ENCODE measurements around the gene CEP170.

Gene CEP170

DNA sequence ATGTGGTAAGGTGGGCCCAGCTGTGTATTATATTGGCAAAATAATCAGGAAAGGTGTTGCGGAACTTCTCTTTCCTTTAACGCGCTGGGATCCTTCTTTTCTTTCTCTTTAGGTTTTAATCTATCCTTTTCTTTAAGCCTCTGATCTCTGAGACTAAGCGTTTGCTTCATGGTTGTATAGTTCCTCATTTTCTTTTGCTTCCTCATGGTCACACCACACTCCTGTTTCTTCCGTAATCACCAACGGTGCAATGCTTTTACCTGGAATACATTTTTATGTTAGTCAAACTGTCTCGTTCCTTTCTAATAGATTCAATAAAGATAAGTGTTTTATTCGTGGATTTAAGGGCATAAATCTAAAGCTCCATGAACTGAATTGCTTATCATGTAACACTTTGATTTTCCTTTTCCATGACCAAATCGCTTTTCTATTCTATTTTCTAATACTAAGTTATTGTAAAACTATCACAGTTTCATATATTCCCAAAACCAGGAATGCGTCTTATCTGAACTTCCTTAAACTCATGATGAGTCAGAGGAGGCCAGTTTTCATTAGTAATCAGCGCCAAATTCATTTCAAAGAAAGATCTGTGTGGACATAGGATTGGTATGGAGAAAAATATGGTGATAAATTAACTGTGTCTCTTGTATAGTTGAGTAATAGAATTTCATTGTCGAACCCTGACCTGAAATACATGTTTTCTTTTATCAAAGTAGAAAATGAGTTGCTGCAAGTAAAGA lies 13.0 kb upstream of the CEP170 start:
- no peak for DNase-seq (ENCODE audit: low read depth)

DNA sequence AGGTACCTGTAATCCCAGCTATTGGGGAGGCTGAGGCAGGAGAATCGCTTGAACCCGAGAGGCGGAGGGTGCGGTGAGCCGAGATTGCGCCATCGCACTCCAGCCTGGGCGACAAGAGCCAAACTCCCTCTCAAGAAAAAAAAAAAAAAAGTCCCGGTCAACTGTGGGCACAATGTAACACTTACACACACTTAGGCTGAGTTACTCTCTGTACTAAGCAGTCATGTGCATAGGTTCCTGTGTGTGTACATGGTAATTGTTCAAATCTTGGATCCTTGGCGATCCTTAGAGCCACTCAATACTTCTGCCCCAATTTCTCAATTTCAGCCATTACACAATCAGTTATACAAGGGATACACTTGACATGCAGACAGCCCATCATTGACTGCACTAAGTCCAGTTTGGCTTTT lies 12.4 kb upstream of the CEP170 start:
- no peak for DNase-seq (ENCODE audit: low read depth)

DNA sequence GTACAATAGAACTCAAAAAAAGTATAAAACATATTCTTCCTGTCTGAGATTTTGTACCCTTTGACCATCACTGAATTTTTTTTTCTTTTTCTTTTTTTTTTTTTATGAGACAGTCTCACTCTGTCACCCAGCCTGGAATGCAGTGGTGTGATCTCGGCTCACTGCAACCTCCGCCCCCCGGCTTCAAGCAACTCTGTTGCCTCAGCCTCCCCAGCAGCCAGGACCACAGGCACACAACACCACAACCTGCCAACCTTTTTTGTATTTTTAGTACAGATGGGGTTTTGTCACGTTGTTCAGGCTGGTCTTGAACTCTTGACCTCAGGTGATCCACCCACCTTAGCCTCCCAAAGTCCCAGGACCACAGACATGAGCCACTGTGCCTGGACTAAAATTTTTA lies 11.2 kb upstream of the CEP170 start:
- no peak for DNase-seq (ENCODE audit: low read depth)

DNA sequence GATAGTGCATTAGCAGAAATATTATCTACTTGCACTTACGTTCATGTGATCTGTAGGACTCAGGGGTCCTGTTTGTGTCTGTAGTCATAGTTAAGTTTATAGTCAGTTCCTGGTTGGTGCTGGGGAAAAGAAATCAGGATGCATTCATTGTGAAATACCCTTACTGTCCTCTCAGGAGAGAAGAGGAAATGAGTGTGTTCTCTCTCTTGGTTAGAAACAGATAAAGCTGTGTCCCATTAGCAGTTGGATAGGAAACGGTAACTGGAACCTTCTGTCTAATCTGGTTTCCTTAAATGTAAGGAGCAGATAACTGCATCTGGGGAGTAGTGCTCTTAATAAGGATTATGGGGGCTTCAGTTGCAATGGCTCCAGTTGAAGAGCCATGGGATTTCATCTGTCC lies 9.6 kb upstream of the CEP170 start:
- DNase-seq (ENCODE audit: low read depth): no peak

DNA sequence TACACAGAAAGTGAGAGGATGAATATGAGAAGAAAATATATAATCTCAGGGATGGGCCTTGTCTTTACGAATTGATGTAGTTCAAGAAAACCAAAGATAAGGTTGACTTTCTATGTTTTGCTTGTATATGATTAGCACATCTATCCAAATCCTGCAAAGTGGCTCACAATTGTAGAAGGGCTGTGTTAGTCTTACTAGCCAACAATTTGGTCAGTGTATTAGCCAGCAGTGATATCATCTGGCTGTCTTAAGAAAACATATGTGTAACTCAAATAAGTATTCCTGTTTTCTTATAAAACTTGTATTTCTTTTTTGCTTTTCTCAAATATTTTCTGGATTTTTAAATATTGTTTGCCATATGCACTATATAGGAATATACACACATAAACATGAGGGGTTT lies 6.3 kb upstream of the CEP170 start:
- DNase-seq (ENCODE audit: low read depth): no peak

DNA sequence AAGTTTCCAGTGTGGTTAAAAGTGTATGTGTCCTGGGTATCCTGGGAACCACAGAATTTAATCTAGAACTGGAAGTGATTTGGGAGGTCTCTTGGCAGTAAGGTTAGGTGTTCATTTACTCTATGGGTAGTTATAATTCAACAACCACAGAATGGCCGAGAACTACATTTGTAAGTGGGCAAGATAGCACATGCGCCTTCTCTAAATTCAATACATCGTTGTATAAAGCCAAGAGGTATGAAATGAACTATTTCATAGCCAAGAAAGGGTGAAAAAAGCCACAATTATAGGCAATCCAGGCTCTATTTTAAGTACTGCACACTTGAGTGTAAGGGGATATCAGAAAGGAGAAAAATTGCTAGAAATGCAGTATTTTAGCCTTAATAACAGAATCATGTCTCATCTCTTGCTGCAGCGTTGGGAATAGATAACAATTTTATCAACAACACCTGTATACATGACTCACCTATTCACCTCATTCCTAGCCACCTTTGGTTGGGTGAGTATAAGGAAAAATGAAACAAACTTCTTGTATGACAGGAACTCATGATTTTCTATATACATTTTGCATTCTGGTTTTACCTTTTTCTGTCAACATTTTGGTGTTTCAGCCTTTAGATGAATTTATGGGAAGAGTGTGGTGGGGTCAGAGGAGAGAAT lies 5.3 kb upstream of the CEP170 start:
- no peak for DNase-seq (ENCODE audit: low read depth)

DNA sequence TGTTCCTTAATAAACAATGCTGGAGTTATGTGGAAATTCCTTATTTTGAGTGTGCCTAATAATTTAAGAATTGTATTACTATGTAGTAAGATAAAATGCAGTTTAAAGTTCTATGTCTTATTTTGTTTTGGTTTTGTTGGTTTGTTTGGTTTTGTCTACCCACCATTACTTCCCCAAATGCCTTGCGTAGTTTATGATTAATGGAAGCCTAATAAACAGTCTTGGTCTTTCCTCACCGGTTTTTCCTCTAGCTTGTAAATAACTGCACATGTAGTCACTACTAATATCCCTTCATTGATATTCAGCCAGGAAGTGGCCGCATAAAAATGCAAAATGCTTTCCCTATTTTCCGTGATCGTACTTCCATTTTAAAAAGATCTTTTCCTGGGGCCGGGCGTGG lies 3.6 kb upstream of the CEP170 start:
- no peak for DNase-seq (ENCODE audit: low read depth)

DNA sequence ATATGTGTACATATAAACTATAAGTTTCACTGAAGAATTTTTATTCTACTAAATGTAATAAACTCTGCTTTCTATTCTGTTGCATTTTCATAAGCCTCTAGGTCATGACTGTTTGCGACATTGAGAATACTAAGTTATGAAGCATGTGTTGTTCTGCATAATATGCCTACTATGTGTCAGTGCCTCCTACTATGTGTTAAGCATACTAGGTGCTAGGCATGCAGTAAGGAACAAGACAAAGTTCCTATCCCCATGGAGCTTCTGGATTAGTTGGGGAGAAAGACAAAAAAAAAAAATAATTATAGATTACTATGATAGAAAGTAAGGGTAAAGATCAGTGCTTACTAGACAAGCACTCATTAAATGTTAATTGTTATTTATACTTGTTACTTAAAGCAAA lies 2.1 kb upstream of the CEP170 start:
- no peak for DNase-seq (ENCODE audit: low read depth)

DNA sequence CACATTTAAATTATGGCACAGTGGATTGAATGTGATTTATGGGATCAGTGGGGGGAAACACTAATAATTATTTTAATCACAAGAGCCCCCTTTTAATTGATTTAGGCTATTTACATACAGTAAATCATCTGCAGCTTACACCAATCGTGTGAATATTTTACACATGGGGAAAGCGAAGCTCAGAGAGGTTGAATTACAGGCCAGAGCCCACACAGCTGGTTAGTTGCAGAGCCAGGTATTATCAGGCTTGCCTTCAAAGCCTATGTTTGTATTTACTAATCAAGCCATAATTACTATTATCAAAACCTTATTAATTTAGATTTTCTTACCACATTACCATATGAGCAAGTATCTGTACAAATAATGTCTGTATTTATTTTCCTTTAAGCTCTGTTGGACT lies 1.5 kb upstream of the CEP170 start:
- DNase-seq (ENCODE audit: low read depth): no peak

DNA sequence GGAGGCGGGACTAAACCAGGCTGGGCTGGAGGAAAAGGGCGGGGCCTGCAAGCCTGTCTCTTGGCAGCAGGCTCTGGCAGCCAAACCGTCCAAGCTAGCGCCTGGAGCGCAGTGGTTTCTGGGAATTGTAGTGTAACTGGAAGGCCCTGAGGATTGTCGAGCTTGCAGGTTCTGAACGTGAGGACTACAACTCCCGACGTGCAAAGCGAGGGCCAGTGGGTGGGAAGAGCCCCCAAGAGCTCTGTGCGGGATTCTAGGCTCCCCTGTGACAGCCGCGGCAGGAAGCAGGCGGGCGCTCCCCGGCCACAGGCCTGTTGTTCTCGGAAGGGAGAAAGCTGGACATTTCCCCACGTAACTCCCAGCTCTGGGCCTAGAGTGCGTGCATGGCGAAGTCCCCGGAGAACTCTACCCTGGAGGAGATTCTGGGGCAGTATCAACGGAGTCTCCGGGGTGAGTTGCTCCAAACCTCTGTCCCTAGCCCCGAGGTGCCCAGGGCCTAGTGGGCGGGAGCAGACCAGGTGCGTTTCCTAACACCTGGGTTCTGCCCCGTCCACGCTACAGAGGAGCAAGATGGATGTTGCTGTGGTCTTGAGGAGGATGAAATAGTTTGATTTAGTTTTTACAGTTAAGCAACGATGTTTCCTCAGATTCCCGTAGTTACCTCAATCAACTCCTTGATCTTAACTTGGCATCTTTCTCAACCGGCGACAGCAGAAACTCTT lies 871 bp upstream of the CEP170 start, which contains the start of gene SDCCAG8:
SDCCAG8 (plus strand) TSS at position 251 of the 722 bp plus-strand sequence; CDS start at position 384, 133 bp downstream.
- peak; percentile 100 for DNase-seq (ENCODE audit: low read depth)

DNA sequence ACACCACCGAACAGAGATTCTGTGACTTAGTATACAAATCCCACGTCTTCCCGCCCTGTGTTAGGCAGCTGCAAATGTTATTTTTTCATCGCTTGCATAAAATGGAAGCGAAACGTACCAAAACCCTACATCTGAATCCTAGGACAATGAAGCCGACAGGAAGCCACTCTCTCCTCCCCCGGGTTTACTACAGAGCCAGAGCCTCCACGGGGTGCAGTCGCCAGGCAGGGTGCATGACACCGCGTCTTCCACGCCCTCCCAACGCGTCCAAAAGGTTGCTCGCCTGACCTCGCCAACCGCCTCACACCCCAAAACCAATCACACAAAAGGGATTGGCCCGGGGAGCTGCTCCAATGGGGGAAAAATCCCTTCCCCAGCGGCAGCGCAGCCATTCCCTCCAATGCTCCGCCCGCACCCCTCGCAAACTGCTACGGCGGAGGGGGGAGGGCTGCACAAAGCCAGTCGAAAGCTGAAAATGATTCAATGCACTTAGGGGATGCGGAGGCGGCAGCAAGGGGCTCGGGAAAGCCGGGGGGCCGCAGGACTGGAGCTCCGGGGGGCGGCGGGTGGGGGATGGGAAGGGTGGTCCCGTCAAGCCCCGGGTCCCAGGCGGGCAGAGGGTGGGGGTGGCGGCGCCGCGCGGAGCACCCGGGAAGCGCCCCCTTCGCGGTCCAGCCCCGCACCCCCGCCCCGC lies 701 bp downstream of the CEP170 start:
- peak; percentile 66 for DNase-seq (ENCODE audit: low read depth)

DNA sequence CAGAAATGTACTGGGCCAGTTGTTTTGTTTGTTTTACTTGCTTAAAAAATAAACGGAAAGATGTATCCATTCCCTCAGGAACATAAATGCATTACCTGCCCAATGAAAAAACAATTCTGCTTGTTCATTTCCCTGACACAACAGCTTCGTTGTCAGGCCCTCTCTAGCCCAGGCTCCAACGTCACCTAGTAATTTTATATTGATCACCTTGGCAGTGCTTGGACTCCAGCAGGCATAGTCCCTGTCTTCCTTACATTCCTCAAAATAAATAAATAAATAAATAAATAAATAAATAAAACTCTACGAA lies 1.2 kb downstream of the CEP170 start:
- DNase-seq (ENCODE audit: low read depth): no peak

DNA sequence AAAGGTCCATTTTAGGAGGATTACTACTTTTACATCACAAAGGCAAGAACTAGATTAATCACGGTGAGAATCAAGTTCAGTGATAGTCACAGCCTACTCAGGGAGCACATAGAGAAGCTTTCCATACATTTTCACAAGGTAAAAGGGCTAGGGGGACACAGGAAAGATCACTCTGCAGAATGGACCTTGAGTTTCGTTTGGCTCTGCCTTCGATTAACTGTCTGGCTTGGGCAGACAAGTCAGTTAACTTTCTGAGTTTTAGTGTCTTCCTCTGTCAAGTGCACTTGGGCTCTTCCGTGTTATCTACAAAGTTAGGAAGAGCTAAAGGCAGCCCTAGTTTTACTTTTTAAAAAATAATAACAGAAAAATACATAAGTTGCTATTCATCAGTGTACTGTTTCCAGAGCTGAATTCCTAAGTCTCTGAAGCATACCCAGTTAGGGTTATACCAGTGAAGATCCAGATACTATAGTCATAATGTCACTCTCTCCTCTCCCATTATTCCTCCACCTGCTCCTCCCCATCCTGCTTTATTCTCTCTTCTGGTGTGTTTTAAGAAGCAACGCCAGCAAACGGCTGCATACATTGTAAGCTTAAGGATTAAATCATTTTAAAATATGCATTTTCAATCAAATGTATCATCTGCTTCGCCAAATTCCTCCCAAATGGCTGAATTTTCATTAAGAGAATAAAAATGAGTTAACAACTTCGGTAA lies 1.7 kb downstream of the CEP170 start:
- DNase-seq (ENCODE audit: low read depth): no peak

DNA sequence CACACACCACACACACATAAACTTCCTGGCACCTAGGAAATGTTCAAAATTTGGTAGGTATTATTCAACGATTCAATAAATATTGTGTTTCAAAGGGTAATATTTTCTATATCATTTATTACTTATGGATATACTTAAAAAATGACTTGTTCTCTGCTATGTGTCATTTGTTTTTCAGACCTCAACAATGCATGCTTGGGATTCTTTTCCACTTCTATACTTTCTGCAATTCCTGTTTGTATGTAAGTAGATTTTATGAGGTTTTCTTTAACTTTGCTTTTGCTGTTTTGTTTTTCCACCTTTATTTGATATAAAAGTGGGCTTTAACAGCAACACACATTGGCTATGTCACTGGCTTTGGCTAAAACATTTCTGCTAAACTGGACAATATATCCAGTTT lies 3.5 kb downstream of the CEP170 start:
- no peak for DNase-seq (ENCODE audit: low read depth)

DNA sequence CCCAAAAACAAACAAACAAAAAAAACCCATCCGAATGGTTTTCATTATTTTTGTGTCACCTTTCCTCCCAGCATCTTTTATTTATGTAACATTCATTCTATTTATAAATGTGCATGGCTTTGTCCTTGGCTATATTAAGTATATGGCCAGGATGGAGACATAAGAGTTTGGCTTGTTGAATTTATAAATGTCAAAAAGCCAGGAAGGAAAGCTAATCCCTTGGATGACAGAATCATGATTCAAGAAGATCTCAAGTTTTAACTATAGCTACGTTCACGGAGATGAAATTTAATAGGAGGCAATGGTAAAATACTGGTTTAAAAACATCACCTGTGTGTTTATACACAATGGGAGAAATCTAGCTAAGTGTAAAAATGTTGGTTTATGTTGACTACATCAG lies 5.0 kb downstream of the CEP170 start:
- DNase-seq (ENCODE audit: low read depth): no peak

DNA sequence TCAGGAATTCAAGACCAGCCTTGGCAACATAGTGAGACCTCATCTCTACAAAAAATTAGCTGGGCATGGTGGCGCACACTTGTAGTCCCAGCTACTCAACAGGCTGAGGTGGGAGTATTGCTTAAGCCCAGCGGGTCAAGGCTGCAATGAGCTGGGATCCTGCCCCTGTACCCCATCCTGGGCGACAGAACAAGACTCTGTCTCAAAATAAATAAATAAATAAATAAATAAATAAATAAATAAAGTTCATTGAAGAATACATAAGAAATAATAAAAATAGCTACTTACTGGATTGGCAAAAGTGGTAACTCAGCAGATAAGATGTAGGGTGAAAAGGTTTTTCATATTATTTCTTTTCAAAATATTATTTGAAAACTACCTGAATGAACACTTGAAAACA lies 5.9 kb downstream of the CEP170 start:
- DNase-seq (ENCODE audit: low read depth): no peak

DNA sequence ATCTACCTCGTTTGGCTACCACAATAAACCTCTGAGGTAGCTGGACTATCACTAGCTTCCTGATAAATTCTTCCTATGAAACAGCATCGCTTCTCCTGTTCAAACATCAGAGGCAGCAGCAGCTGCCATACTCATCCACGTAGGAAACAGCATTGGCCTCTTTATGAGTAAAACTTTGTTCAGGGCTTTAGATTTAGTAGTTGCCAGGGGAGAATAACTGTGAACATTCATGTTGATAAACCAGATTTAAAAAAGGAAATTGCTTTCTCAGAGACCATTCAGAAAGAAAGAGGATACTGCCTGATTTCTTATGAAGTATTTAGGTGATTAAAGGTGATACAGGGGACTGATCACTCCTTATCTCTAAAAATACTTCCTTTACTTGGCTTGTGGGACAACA lies 7.2 kb downstream of the CEP170 start:
- no peak for DNase-seq (ENCODE audit: low read depth)

DNA sequence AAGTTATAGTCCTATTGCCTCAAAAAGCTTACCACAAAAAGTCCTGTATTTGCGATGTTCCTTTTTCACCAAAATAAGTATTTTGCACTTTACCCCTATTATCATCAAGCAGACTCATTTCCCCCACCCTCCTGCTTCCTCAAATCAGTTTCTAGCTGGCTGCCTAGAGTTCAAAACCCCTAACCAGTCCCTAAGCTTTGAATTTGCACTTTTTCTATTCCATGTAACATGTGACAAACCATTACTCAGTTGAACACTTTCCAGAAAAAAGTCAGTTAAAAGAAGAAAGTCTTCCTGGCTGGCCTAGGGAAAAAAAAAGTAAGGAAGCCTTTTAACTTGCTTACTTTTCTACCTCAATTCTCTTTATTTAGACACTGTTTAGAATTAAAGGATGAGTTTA lies 8.2 kb downstream of the CEP170 start:
- no peak for DNase-seq (ENCODE audit: low read depth)

DNA sequence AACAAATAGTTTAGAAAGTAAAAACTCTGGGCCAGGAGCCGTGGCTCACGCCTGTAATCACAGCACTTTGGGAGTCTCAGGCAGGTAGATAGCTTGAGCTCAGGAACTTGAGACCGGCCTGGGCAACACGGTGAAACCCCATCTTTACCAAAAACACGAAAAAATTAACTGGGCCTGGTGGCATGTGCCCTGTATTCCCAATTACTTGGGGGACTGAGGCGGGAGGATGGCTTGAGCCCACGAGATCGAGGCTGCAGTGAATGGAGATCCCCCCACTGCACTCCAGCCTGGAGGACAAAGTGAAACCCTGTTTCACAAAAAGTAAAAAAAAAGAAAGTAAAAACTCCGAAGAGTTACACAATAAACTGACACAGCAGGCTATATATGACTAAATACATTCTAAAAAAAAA lies 10.6 kb downstream of the CEP170 start:
- no peak for DNase-seq (ENCODE audit: low read depth)

DNA sequence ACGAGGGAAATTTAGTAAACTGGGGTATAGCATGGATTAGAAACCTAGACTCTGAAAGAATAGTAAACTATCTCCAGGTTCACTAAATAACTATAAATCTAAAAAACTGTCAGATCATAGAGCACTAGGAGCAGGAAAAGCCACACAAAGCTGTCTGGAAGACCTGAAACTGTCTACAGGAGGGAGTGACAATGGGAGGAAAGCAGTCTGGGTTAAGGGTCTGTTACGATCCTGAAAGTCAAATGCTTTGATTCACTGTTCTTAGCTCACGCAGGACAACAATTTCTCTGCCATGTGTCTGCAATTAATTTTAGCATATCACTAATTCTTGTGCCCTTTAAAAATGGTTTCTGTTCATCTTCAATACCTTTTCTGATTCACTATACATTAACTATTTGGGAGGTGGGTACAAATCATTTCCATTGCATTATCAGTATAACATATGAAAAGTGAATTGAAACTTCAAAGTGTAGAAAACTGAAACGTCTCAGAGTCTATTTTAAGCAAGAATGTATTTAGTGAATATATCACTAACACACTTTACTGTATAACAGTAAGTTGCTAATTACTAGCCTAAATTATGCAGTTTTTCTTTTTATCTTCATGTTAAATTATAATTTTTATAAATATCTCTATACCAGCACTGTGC lies 18.4 kb downstream of the CEP170 start:
- DNase-seq (ENCODE audit: low read depth): no peak

DNA sequence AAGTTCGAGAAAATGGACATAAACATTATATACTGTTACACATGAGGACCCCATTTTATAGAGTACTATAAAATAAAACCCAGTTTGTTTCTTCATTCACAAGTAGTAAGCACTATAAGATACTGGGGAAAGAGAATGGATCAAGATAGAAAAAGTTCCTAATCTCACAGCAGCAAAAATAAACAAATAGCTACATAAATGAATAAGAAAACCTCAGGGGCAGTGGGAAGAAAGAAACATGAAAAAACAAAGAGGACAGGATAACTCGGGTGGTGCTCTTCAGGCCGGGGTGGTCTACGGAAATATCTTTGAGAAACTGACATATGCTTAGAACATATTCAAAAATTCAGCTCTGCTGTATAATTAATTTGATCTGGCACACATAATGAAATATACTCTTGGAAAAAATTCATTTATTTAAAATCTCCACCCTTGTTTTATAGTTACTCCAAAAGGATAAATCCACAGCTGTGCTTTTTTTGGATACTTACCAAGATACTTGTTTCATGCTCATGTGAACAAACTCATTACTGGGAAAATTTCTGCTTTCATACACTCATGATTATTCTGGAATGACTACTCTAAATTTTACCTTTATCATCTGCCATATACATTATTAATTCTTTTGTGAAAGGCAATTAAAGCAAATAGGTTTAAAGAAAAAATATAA lies 20.0 kb downstream of the CEP170 start:
- DNase-seq (ENCODE audit: low read depth): no peak

Data from CMK (cell line).